ENCODE data around the gene TSC22D1.

TSC22D1 gene

GRCh38 chr13:44403461-44404056, 172.6 kb downstream of the TSC22D1 start:
- in situ Hi-C loops (cut with HindIII; ENCODE audit: low sequenced_read_pairs) = no loop called here
- H3K4me3 ChIP-seq (ENCODE audit: low read depth, low read length) = no peak overlapping the region
- DNase-seq (ENCODE audit: low read depth, low spot score) = no peak
- no peak for TF ChIP-seq CTCF (IDR thresholded peaks at IDR 0.05; ENCODE audit: low read depth, low read length)

GRCh38 chr13:44402899-44403445, 173.2 kb downstream of the TSC22D1 start:
- no peak overlapping the region for H3K4me3 ChIP-seq (ENCODE audit: low read depth, low read length)
- in situ Hi-C loops (cut with HindIII; ENCODE audit: low sequenced_read_pairs) = no loop called here
- no peak for DNase-seq (ENCODE audit: low read depth, low spot score)
- no peak for TF ChIP-seq CTCF (IDR thresholded peaks at IDR 0.05; ENCODE audit: low read depth, low read length)

DNA sequence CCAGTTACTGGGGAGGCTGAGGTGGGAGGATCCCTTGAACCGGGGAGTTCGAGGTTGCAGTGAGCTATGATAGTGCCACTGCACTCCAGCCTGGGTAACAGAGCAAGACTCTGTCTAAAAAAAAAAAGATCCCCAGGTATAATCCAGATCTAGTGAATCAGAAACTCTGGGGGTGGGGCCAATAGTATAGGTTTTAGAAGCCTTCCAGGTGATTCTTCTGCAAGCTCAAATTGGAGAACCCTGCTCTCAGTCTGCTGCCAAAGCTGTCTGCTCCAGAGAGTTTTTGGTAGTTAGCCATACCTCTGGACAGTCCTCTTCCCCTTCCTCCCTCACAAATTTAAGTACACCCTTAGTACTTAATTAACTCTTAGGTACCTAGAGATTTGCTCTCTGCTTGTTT, 174.6 kb downstream of the TSC22D1 start:
- DNase-seq (ENCODE audit: low read depth, low spot score) = no peak
- no peak for TF ChIP-seq CTCF (IDR thresholded peaks at IDR 0.05; ENCODE audit: low read depth, low read length)
- no peak overlapping the region for H3K4me3 ChIP-seq (ENCODE audit: low read depth, low read length)
- in situ Hi-C loops (cut with HindIII; ENCODE audit: low sequenced_read_pairs) = no loop called here

DNA sequence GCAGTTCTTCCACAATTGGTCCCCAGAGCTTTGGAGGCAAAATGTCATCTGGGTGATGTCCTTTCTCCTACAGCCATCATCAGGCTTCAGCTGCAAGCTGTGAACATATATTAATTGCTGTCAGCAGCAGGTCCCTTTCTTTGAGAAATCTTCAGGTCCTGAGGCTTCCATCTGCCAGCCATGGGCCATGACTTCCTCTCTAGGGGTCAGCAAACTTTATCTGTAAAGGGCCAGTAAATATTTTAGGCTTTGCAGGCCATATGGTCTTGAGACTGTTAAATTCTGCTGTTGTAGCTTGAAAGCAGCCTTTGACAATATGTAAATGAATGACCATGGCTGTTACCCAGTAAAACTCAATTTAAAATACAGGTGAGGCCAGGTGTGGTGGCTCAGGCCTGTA, 175.4 kb downstream of the TSC22D1 start:
- no peak for TF ChIP-seq CTCF (IDR thresholded peaks at IDR 0.05; ENCODE audit: low read depth, low read length)
- in situ Hi-C loops (cut with HindIII; ENCODE audit: low sequenced_read_pairs) = no loop called here
- H3K4me3 ChIP-seq (ENCODE audit: low read depth, low read length) = no peak overlapping the region
- DNase-seq (ENCODE audit: low read depth, low spot score) = no peak

DNA sequence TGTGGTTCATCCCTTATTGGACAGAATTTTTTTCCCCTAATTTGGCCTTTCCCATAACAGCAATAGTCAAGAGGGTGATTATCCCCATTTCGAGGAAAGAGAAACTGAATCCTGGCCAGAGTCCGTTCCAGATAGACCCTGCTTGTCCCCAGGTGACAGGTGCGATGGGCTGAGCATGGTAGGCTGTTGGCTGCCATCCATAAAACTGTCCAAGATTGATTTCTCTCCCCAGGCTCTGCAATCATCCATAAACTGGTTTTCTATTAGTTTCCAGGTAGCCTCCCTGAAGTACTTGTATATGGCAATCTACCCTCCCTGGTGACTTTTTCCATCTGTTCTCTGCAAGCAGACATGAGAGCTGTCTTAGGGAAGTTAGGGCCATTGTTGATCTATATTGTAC, 177.1 kb downstream of the TSC22D1 start:
- no peak for TF ChIP-seq CTCF (IDR thresholded peaks at IDR 0.05; ENCODE audit: low read depth, low read length)
- H3K4me3 ChIP-seq (ENCODE audit: low read depth, low read length) = no peak overlapping the region
- in situ Hi-C loops (cut with HindIII; ENCODE audit: low sequenced_read_pairs) = no loop called here
- DNase-seq (ENCODE audit: low read depth, low spot score) = no peak

GRCh38 chr13:44398606-44399005, 177.5 kb downstream of the TSC22D1 start:
- H3K4me3 ChIP-seq (ENCODE audit: low read depth, low read length) = no peak overlapping the region
- TF ChIP-seq CTCF (IDR thresholded peaks at IDR 0.05; ENCODE audit: low read depth, low read length) = no peak
- in situ Hi-C loops (cut with HindIII; ENCODE audit: low sequenced_read_pairs) = no loop called here
- DNase-seq (ENCODE audit: low read depth, low spot score) = no peak

Measured in astrocyte of the spinal cord (primary cell).